Liver (tissue), 9 donors: Measurements from ENCODE around the gene KCNQ1. TPM values are rescaled to one million over a fixed set of nuclear protein-coding genes. Genes with fewer than 3 reads are reported as not detected.

Experiments used
- DNase-seq: peaks from one replicate; pipeline ENCODE4 v3.0.0-alpha.2; 2017; ENCODE audit warnings: low spot score
- H3K27ac ChIP-seq, 2 donors: one replicate each; pipeline ENCODE4 v1.7.0; 2013; ENCODE audit warnings: inconsistent platforms in 2 of 2, low read length in 2 of 2, control low read depth in 1 of 2, low read depth in 1 of 2, mild to moderate bottlenecking in 1 of 2
- H3K27me3 ChIP-seq, 4 donors: one replicate each; pipeline versions ENCODE4 v1.6.1 to v1.7.0; 2013; ENCODE audit warnings: low read length in 3 of 4, inconsistent platforms in 1 of 4, mild to moderate bottlenecking in 1 of 4, moderate library complexity in 1 of 4; ENCODE audit not compliant: control insufficient read depth in 4 of 4, insufficient read depth in 4 of 4
- H3K36me3 ChIP-seq, 4 donors: one replicate each; pipeline versions ENCODE4 v1.6.1 to v1.7.0; 2013; ENCODE audit warnings: low read length in 3 of 4, mild to moderate bottlenecking in 3 of 4, low read depth in 1 of 4, moderate library complexity in 1 of 4; ENCODE audit not compliant: control insufficient read depth in 4 of 4, insufficient read depth in 3 of 4
- H3K4me1 ChIP-seq, 4 donors: one replicate each; pipeline versions ENCODE4 v1.6.1 to v1.7.0; 2013; ENCODE audit warnings: low read length in 3 of 4, mild to moderate bottlenecking in 3 of 4, moderate library complexity in 1 of 4; ENCODE audit not compliant: control insufficient read depth in 4 of 4, insufficient read depth in 4 of 4
- H3K4me3 ChIP-seq, 3 donors: one replicate each; pipeline versions ENCODE4 v1.6.1 to v1.7.0; 2013; ENCODE audit warnings: low read length in 3 of 3, control low read depth in 1 of 3, low read depth in 1 of 3, mild to moderate bottlenecking in 1 of 3
- H3K9ac ChIP-seq, 2 donors: one replicate each; pipeline ENCODE4 v1.7.0; 2013; ENCODE audit warnings: low read length in 2 of 2, mild to moderate bottlenecking in 2 of 2, moderate library complexity in 2 of 2, control low read depth in 1 of 2, low read depth in 1 of 2
- H3K9me3 ChIP-seq, 4 donors: one replicate each; pipeline versions ENCODE4 v1.6.1 to v1.7.0; 2013; ENCODE audit warnings: low read length in 3 of 4; ENCODE audit not compliant: control insufficient read depth in 4 of 4
- ATF3 ChIP-seq: IDR thresholded peaks from 2 replicates; pipeline ENCODE4 v1.6.1; 2016; ENCODE audit warnings: antibody characterized with exemption
- EGR1 ChIP-seq, 2 donors: IDR thresholded peaks; 2 replicates each; pipeline ENCODE4 v1.6.1; 2016 to 2018; ENCODE audit warnings: antibody characterized with exemption in 2 of 2, low read depth in 2 of 2
- FOXA1 ChIP-seq: IDR thresholded peaks from 2 replicates; pipeline ENCODE4 v1.6.1; 2016; ENCODE audit warnings: antibody characterized with exemption
- FOXA2 ChIP-seq: IDR thresholded peaks from 2 replicates; pipeline ENCODE4 v1.6.1; 2016; ENCODE audit warnings: antibody characterized with exemption
- HNF4G ChIP-seq: IDR thresholded peaks from 2 replicates; pipeline ENCODE4 v1.6.1; 2016; ENCODE audit warnings: antibody characterized with exemption
- JUND ChIP-seq, 2 donors: IDR thresholded peaks; 2 replicates each; pipeline ENCODE4 v1.6.1; 2016; ENCODE audit warnings: antibody characterized with exemption in 2 of 2
- NR2F2 ChIP-seq: IDR thresholded peaks from 2 replicates; pipeline ENCODE4 v1.6.1; 2016; ENCODE audit warnings: antibody characterized with exemption
- RAD21 ChIP-seq, 2 donors: IDR thresholded peaks; 2 replicates each; pipeline ENCODE4 v1.6.1; 2016; ENCODE audit warnings: antibody characterized with exemption in 2 of 2, mild to moderate bottlenecking in 2 of 2
- REST ChIP-seq: IDR thresholded peaks from 2 replicates; pipeline ENCODE4 v1.6.1; 2016; ENCODE audit warnings: antibody characterized with exemption, mild to moderate bottlenecking
- RXRA ChIP-seq, 2 donors: IDR thresholded peaks; 2 replicates each; pipeline ENCODE4 v1.6.1; 2017 to 2018; ENCODE audit warnings: antibody characterized with exemption in 2 of 2, mild to moderate bottlenecking in 1 of 2
- SP1 ChIP-seq: IDR thresholded peaks from 2 replicates; pipeline ENCODE4 v1.6.1; 2018; ENCODE audit warnings: antibody characterized with exemption, mild to moderate bottlenecking
- TAF1 ChIP-seq: conservative IDR thresholded peaks from 2 replicates; pipeline ENCODE4 v1.6.1; 2016; ENCODE audit warnings: antibody characterized with exemption, mild to moderate bottlenecking
- YY1 ChIP-seq: IDR thresholded peaks from 2 replicates; pipeline ENCODE4 v1.6.1; 2016; ENCODE audit warnings: antibody characterized with exemption, mild to moderate bottlenecking
- WGBS: extraction: QIAGEN DNeasy Blood & Tissue Kit; methylation state at CpG from one replicate; pipeline ENCODE4 v1.1.7; 2013; 5-methylcytosine and 5-hydroxymethylcytosine counted together
- polyA plus RNA-seq, 2 donors: library from polyadenylated mRNA; stranded (reverse) in 1 of 2; unstranded in 1 of 2; fragments of 200-250 nt in 1 of 2; fragments of >200 nt in 1 of 2; fragmentation: Nextera tagmentation in 1 of 2; extraction: Ambion mirVana in 1 of 2; gene quantifications; one replicate each; pipeline versions ENCODE4 v1.2.1 to v1.2.3, GENCODE V29; 2013 to 2015
- total RNA-seq, 2 donors: library from RNA; depleted of rRNA; stranded (reverse); fragments of >200 nt; gene quantifications; one replicate each; pipeline ENCODE4 v1.2.3, GENCODE V29; 2014
- TF ChIP-seq, protein P1 (sequence below): IDR thresholded peaks from 2 replicates; pipeline ENCODE4 v1.6.1; 2016; ENCODE audit warnings: antibody characterized with exemption
- TF ChIP-seq, protein P2 (sequence below): IDR thresholded peaks from 2 replicates; pipeline ENCODE4 v1.6.1; 2016; ENCODE audit warnings: antibody characterized with exemption
- donor health status: healthy.
- donor health status: healthy.
- donor health status: healthy.
- donor health status: healthy.
- donor health status: healthy.

Gene KCNQ1
- total and polyA plus RNA-seq, 4 donors, result 0.31 to 2.2 (median 1.5) TPM

- no peak for DNase-seq
- H3K4me1 ChIP-seq, result no peaks in the 10 kb centered on the region
- TF ChIP-seq EGR1 (IDR thresholded peaks at IDR 0.05; ENCODE audit: low read depth in 2 of 2) (no peak), RXRA (IDR thresholded peaks at IDR 0.05) (no peak), FOXA2 (no peak), JUND (IDR thresholded peaks at IDR 0.05) (no peak), REST (no peak)
- TF ChIP-seq, protein P1, sequence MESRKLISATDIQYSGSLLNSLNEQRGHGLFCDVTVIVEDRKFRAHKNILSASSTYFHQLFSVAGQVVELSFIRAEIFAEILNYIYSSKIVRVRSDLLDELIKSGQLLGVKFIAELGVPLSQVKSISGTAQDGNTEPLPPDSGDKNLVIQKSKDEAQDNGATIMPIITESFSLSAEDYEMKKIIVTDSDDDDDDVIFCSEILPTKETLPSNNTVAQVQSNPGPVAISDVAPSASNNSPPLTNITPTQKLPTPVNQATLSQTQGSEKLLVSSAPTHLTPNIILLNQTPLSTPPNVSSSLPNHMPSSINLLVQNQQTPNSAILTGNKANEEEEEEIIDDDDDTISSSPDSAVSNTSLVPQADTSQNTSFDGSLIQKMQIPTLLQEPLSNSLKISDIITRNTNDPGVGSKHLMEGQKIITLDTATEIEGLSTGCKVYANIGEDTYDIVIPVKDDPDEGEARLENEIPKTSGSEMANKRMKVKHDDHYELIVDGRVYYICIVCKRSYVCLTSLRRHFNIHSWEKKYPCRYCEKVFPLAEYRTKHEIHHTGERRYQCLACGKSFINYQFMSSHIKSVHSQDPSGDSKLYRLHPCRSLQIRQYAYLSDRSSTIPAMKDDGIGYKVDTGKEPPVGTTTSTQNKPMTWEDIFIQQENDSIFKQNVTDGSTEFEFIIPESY, result no peak
- H3K9ac ChIP-seq, result no peak overlapping the region
- H3K36me3 ChIP-seq, result no peaks in the 10 kb centered on the region
- no peak overlapping the region for H3K27ac ChIP-seq
- H3K9me3 ChIP-seq, result no peaks in the 10 kb centered on the region
- H3K27me3 ChIP-seq, result no peaks in the 10 kb centered on the region
- H3K4me3 ChIP-seq, result no peak overlapping the region
- WGBS, result 89% methylated on average over 7 of the region's 7 CpGs
These were observed 292.4 kb downstream of the KCNQ1 start for GRCh38 chr11:2737226-2737590.

- no peaks in the 10 kb centered on the region for H3K36me3 ChIP-seq
- no peak overlapping the region for H3K9ac ChIP-seq
- WGBS, result 74% methylated on average over 5 of the region's 5 CpGs
- H3K27me3 ChIP-seq, result no peaks in the 10 kb centered on the region
- no peak overlapping the region for H3K4me3 ChIP-seq
- no peaks in the 10 kb centered on the region for H3K9me3 ChIP-seq
- TF ChIP-seq FOXA1, result no peak
- TF ChIP-seq YY1, result no peak
- TF ChIP-seq JUND (IDR thresholded peaks at IDR 0.05), result no peak
- TF ChIP-seq, protein P2, sequence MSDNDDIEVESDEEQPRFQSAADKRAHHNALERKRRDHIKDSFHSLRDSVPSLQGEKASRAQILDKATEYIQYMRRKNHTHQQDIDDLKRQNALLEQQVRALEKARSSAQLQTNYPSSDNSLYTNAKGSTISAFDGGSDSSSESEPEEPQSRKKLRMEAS, result no peak
- TF ChIP-seq RAD21 (IDR thresholded peaks at IDR 0.05), result no peak
- no peak for TF ChIP-seq ATF3
- no peak overlapping the region for H3K27ac ChIP-seq
- no peaks in the 10 kb centered on the region for H3K4me1 ChIP-seq
- no peak for DNase-seq
These were observed 293.1 kb downstream of the KCNQ1 start for GRCh38 chr11:2737866-2738265.

GRCh38 chr11:2738551-2739431 lies 294.0 kb downstream of the KCNQ1 start:
- no peak overlapping the region for H3K9ac ChIP-seq
- H3K27me3 ChIP-seq, result no peaks in the 10 kb centered on the region
- 94% methylated on average over 14 of the region's 14 CpGs for WGBS
- no peak for DNase-seq
- H3K27ac ChIP-seq, result no peak overlapping the region
- no peaks in the 10 kb centered on the region for H3K4me1 ChIP-seq
- H3K9me3 ChIP-seq, result no peaks in the 10 kb centered on the region
- no peak overlapping the region for H3K4me3 ChIP-seq
- H3K36me3 ChIP-seq, result no peaks in the 10 kb centered on the region
- no peak for TF ChIP-seq HNF4G
- no peak for TF ChIP-seq NR2F2
- no peak for TF ChIP-seq FOXA2
- TF ChIP-seq, protein P1, result no peak
- TF ChIP-seq, protein P2, result no peak
- no peak for TF ChIP-seq RAD21 (IDR thresholded peaks at IDR 0.05)
- TF ChIP-seq TAF1, result no peak
- TF ChIP-seq SP1, result no peak
- TF ChIP-seq ATF3, result no peak
